GM12878 (cell line): Measurements from ENCODE around the gene UBAC2. TPM values are rescaled to one million over a fixed set of nuclear protein-coding genes. Genes with fewer than 3 reads are reported as not detected.
A peak's percentile ranks its signal among the peaks of the same experiment; 100 is the strongest.

Experiments
- ATAC-seq: fragments of 200-7000 bp; cut with Tn5 transposase; 3 replicates; pipeline ENCODE4 v1.9.1; 2020; ENCODE audit warnings: mild to moderate bottlenecking, moderate library complexity
- BruUV-seq: library from RNA; stranded (reverse); fragments of 400-500 nt; replicated peaks from 2 replicates; lab custom pipeline; 2021; lab: Mats Ljungman, UMichigan
- CTCF ChIA-PET: fragments of 300-600 bp; sonication (Branson Sonifier 250); formaldehyde crosslinking; extraction: SDS; loops from one replicate; lab custom pipeline; 2021; ENCODE audit warnings: inconsistent platforms; lab: Yijun Ruan, JAX
- POLR2A ChIA-PET: fragments of 350-600 bp; formaldehyde crosslinking; extraction: SDS; loops from one replicate; lab custom pipeline; 2021; ENCODE audit warnings: inconsistent platforms; lab: Charles Lee
- RAD21 ChIA-PET: fragments of 300-600 bp; sonication (Branson Sonifier 250); formaldehyde crosslinking; loops from one replicate; lab custom pipeline; 2023; ENCODE audit warnings: antibody characterized with exemption; ENCODE audit not compliant: unreplicated experiment; lab: Charles Lee
- SMC1A ChIA-PET: fragments of 300-600 bp; sonication (Branson Sonifier 250); formaldehyde crosslinking; loops from one replicate; lab custom pipeline; 2023; ENCODE audit not compliant: unreplicated experiment, uncharacterized antibody; lab: Charles Lee
- DNase-seq: peaks from one replicate; pipeline ENCODE4 v3.0.0-alpha.2; 2011; ENCODE audit warnings: low read depth, low spot score
- FAIRE-seq: peaks from 3 replicates; lab custom pipeline; 2011; peaks lifted over from hg19 to GRCh38; lab: Jason Lieb, UNC
- H2AFZ ChIP-seq: 2 replicates; pipeline ENCODE4 v1.6.0; 2011; ENCODE audit warnings: low read depth, low read length, control low read depth; ENCODE audit not compliant: control insufficient read depth
- H3K27ac ChIP-seq: 2 replicates; pipeline ENCODE4 v1.5.1; 2011; ENCODE audit warnings: control low read depth; ENCODE audit not compliant: control insufficient read depth, insufficient read depth
- H3K27me3 ChIP-seq, 2 experiments: replicated peaks in 1 of 2; 2 replicates each; pipeline versions ENCODE4 v1.6.0 to v1.6.1; 2011; ENCODE audit warnings: low read length in 1 of 2; ENCODE audit not compliant: control insufficient read depth in 2 of 2, insufficient read depth in 2 of 2
- H3K36me3 ChIP-seq, 2 experiments: 2 replicates each; pipeline ENCODE4 v1.5.1; 2011; ENCODE audit warnings: low read length in 1 of 2; ENCODE audit not compliant: control insufficient read depth in 2 of 2, insufficient read depth in 2 of 2
- H3K4me1 ChIP-seq: 2 replicates; pipeline ENCODE4 v1.6.1; 2011; ENCODE audit warnings: mild to moderate bottlenecking, low read length, moderate library complexity, mixed read lengths; ENCODE audit not compliant: control insufficient read depth, insufficient read depth
- H3K4me2 ChIP-seq: 2 replicates; pipeline ENCODE4 v1.6.0; 2011; ENCODE audit warnings: control low read depth; ENCODE audit not compliant: control insufficient read depth, insufficient read depth
- H3K4me3 ChIP-seq: fragments of 200-600 bp; sonication (generic); 2 replicates; pipeline ENCODE4 v1.5.1; 2016
- H3K79me2 ChIP-seq: 2 replicates; pipeline ENCODE4 v1.6.0; 2011; ENCODE audit warnings: low read length; ENCODE audit not compliant: control insufficient read depth, insufficient read depth
- H3K9ac ChIP-seq: 2 replicates; pipeline ENCODE4 v1.8.0; 2011; ENCODE audit warnings: low read length, control low read depth, mixed read lengths; ENCODE audit not compliant: control insufficient read depth, insufficient read depth
- H3K9me3 ChIP-seq: replicated peaks from 3 replicates; pipeline ENCODE4 v1.5.1; 2011; ENCODE audit warnings: mild to moderate bottlenecking, low read length; ENCODE audit not compliant: control insufficient read depth, insufficient read depth
- H4K20me1 ChIP-seq: 2 replicates; pipeline ENCODE4 v1.6.0; 2011; ENCODE audit not compliant: control insufficient read depth, insufficient read depth
- BCL3 ChIP-seq: IDR thresholded peaks from 2 replicates; pipeline ENCODE4 v1.6.1; 2011; ENCODE audit warnings: borderline replicate concordance, low read depth, mild to moderate bottlenecking, moderate library complexity, low read length; ENCODE audit not compliant: insufficient read depth, poor library complexity, severe bottlenecking
- CBX3 ChIP-seq: fragments of 200-600 bp; sonication (generic); IDR thresholded peaks from 2 replicates; pipeline ENCODE4 v1.6.1; 2016; ENCODE audit warnings: low read depth, borderline replicate concordance
- CEBPB ChIP-seq, 2 experiments: fragments of 150-350 bp in 1 of 2; IDR thresholded peaks; 2 replicates each; pipeline ENCODE4 v1.6.1; 2012 to 2014; ENCODE audit warnings: low read depth in 2 of 2, low read length in 2 of 2, borderline replicate concordance in 1 of 2, inconsistent platforms in 1 of 2
- CTCF ChIP-seq, 3 experiments: IDR thresholded peaks in 2 of 3; conservative IDR thresholded peaks in 1 of 3; 2 replicates each; pipeline ENCODE4 v1.5.1; 2011; ENCODE audit warnings: low read depth in 3 of 3, low read length in 3 of 3, mild to moderate bottlenecking in 3 of 3, control low read depth in 2 of 3, moderate library complexity in 2 of 3, inconsistent platforms in 1 of 3, mixed read lengths in 1 of 3; ENCODE audit not compliant: control insufficient read depth in 2 of 3, insufficient read depth in 1 of 3; ENCODE audit errors: extremely low read depth in 1 of 3
- E4F1 ChIP-seq: fragments of 450-650 bp; IDR thresholded peaks from 2 replicates; pipeline ENCODE4 v1.6.1; 2018; ENCODE audit warnings: borderline replicate concordance, mild to moderate bottlenecking; ENCODE audit not compliant: partially characterized antibody
- KDM1A ChIP-seq: fragments of 200-600 bp; sonication (generic); IDR thresholded peaks from 2 replicates; pipeline ENCODE4 v1.6.1; 2016; ENCODE audit warnings: borderline replicate concordance
- KLF5 ChIP-seq: fragments of 450-650 bp; IDR thresholded peaks from 2 replicates; pipeline ENCODE4 v1.6.1; 2014; ENCODE audit warnings: mild to moderate bottlenecking; ENCODE audit not compliant: partially characterized antibody
- MYB ChIP-seq: fragments of 150-350 bp; IDR thresholded peaks from 2 replicates; pipeline ENCODE4 v1.6.1; 2014; ENCODE audit warnings: mild to moderate bottlenecking, low read depth, low read length, borderline replicate concordance
- PKNOX1 ChIP-seq: fragments of 450-650 bp; IDR thresholded peaks from 2 replicates; pipeline ENCODE4 v1.6.1; 2016; ENCODE audit warnings: mild to moderate bottlenecking
- POLR2AphosphoS2 ChIP-seq: IDR thresholded peaks from 2 replicates; pipeline ENCODE4 v1.6.1; 2011; ENCODE audit warnings: low read depth, mild to moderate bottlenecking, low read length, improper control_type of control experiment, moderate library complexity
- ZBED1 ChIP-seq: IDR thresholded peaks from 2 replicates; pipeline ENCODE4 v1.6.1; 2016; ENCODE audit warnings: borderline replicate concordance
- ZSCAN29 ChIP-seq: fragments of 450-650 bp; IDR thresholded peaks from 2 replicates; pipeline ENCODE4 v1.6.1; 2017; ENCODE audit warnings: mild to moderate bottlenecking, moderate library complexity
- WGBS: methylation state at CpG from one replicate; pipeline ENCODE4 v1.1.6; 2016; ENCODE audit warnings: low lambda C conversion rate; ENCODE audit not compliant: insufficient replicate concordance, insufficient coverage; ENCODE audit errors: missing lambda C conversion rate; 5-methylcytosine and 5-hydroxymethylcytosine counted together
- in situ Hi-C: fragments of 300-500 bp; cut with MboI; formaldehyde crosslinking; loops from 9 replicates; pipeline ENCODE4 v1.14.3; 2018; ENCODE audit warnings: mixed read lengths
- intact Hi-C: fragments of 100-400 bp; cut with micrococcal nuclease; formaldehyde crosslinking; loops from one replicate; pipeline ENCODE4 v1.14.2; 2022; ENCODE audit not compliant: unreplicated experiment
- polyA plus RNA-seq, 11 experiments: library from polyadenylated mRNA; depleted of rRNA in 4 of 11; unstranded in 6 of 11; stranded (reverse) in 5 of 11; fragments of >200 nt; fragmentation: Nextera tagmentation in 4 of 11; fragmentation: Illumina TruSeq in 1 of 11; extraction: Ambion mirVana in 4 of 11; extraction: Trizol in 1 of 11; gene quantifications; 1 replicate in 1 of 11; 2 replicates in 10 of 11; pipeline versions ENCODE4 v1.2.1 to v1.2.3, GENCODE V29; 2011 to 2016; ENCODE audit warnings: inconsistent platforms in 2 of 11, missing spikeins in 2 of 11, low read depth in 1 of 11
- total RNA-seq, 4 experiments: library from RNA; depleted of rRNA in 3 of 4; stranded (reverse); fragments of >200 nt in 3 of 4; fragmentation: Illumina TruSeq in 1 of 4; extraction: Trizol in 1 of 4; gene quantifications; 2 replicates each; pipeline versions ENCODE4 v1.2.1 to v1.2.3, GENCODE V29; 2013 to 2021

UBAC2 gene
- total and polyA plus RNA-seq, 10 of the 15 experiments (the other 5 are each of a cell fraction or from before 2014, with no cell fraction given), result 3.0 to 54.6 (median 17.4) TPM

GRCh38 chr13:99388334-99388923 lies 187.8 kb downstream of the UBAC2 start:
- POLR2A ChIA-PET, result interaction anchor here (0.6 to 3.8 kb wide), 5 partner anchors 22 to 202 kb away, joined by 3 to 26 read pairs (median 3); no protein-coding TSS in a partner anchor
- Histone ChIP-seq H3K9me3 (no peaks in the 10 kb centered on the region), H3K36me3 (0 out of 4 replicates have a peak, but pooled peaks cover 0 to 3% of the 10 kb centered on the region in 2 experiments), H3K79me2 (no peaks in the 10 kb centered on the region), H2AFZ (no peak overlapping the region), H3K4me3 (no peak overlapping the region), H3K27ac (peak overlapping the region; percentile 41; the same call in 1 of the 2 replicates), H3K4me1 (peaks cover 18% of the 10 kb centered on the region), H3K4me2 (no peak overlapping the region), H3K9ac (no peak overlapping the region), H4K20me1 (no peaks in the 10 kb centered on the region), H3K27me3 (no peaks in the 10 kb centered on the region)
- CTCF ChIA-PET, result interaction anchor here (0.8 to 22.3 kb wide), 26 partner anchors 9 to 212 kb away, joined by 3 to 577 read pairs (median 8); no protein-coding TSS in a partner anchor
- SMC1A ChIA-PET, result interaction anchor here (0.8 to 13.7 kb wide), 34 partner anchors 9 to 212 kb away, joined by 3 to 306 read pairs (median 6); no protein-coding TSS in a partner anchor
- 97% methylated on average over 14 of the region's 14 CpGs for WGBS
- in situ Hi-C loops (loop anchor here (5.0 kb wide), 1 partner anchor 49 kb away; no protein-coding TSS in a partner anchor), intact Hi-C loops (no loop called here)
- ATAC-seq, result no peak
- DNase-seq, result no peak
- RAD21 ChIA-PET, result interaction anchor here (0.8 to 8.0 kb wide), 22 partner anchors 13 to 122 kb away, joined by 3 to 168 read pairs (median 9); no protein-coding TSS in a partner anchor
- BruUV-seq, result no TSS peak
- FAIRE-seq, result no peak
- TF ChIP-seq POLR2AphosphoS2, result no peak
- no peak for TF ChIP-seq E4F1
- no peak for TF ChIP-seq BCL3
- no peak for TF ChIP-seq ZBED1
- no peak for TF ChIP-seq KDM1A
- TF ChIP-seq ZSCAN29, result no peak
- no peak for TF ChIP-seq CEBPB (IDR thresholded peaks at IDR 0.05; ENCODE audit: borderline replicate concordance in 1 of 2, low read depth in 2 of 2, low read length in 2 of 2)
- TF ChIP-seq PKNOX1, result no peak
- TF ChIP-seq KLF5, result no peak
- TF ChIP-seq CTCF (IDR thresholded peaks at IDR 0.05 in 2 of 3, conservative IDR thresholded peaks at IDR 0.05 in 1 of 3; ENCODE audit: control insufficient read depth in 2 of 3, extremely low read depth in 1 of 3, insufficient read depth in 1 of 3, low read depth in 3 of 3, low read length in 3 of 3), result no peak
- TF ChIP-seq CBX3, result no peak
- no peak for TF ChIP-seq MYB
